GM12801 (cell line): ENCODE data around the gene GSG1L.

Source experiments
- CTCF ChIP-seq: IDR thresholded peaks from one replicate; pipeline ENCODE4 v1.5.1; 2011; ENCODE audit warnings: control low read depth; ENCODE audit not compliant: insufficient read length; ENCODE audit errors: extremely low read depth

Gene GSG1L

GRCh38 chr16:28051486-28051885 is 12.0 kb downstream of the GSG1L start:
- no peak for TF ChIP-seq CTCF

GRCh38 chr16:28042811-28043210 is 20.7 kb downstream of the GSG1L start:
- no peak for TF ChIP-seq CTCF

- no peak for TF ChIP-seq CTCF
Measured at GRCh38 chr16:28041615-28042014, 21.9 kb downstream of the GSG1L start.

- no peak for TF ChIP-seq CTCF
Measured at GRCh38 chr16:28040039-28040438, 23.5 kb downstream of the GSG1L start.

GRCh38 chr16:28039493-28039892 is 24.0 kb downstream of the GSG1L start:
- no peak for TF ChIP-seq CTCF

GRCh38 chr16:28038409-28038808 is 25.1 kb downstream of the GSG1L start:
- TF ChIP-seq CTCF, result no peak

- no peak for TF ChIP-seq CTCF
Measured at GRCh38 chr16:28035866-28036393, 27.6 kb downstream of the GSG1L start.

- no peak for TF ChIP-seq CTCF
Measured at GRCh38 chr16:28033870-28034269, 29.6 kb downstream of the GSG1L start.
